Pancreas (tissue), 10 donors: Measurements from ENCODE around the gene CCDC85C. TPM values are rescaled to one million over a fixed set of nuclear protein-coding genes. Genes with fewer than 3 reads are reported as not detected.

ENCODE experiments used
- ATAC-seq, 4 donors: fragments of 200-7000 bp; cut with Tn5 transposase; one replicate each; pipeline versions ENCODE4 v1.8.0 to v1.9.1; 2020; ENCODE audit warnings: mild to moderate bottlenecking in 4 of 4, moderate library complexity in 4 of 4
- DNase-seq, 6 donors: peaks; one replicate each; pipeline ENCODE4 v3.0.0-alpha.2; 2020
- FAIRE-seq: peaks from 2 replicates; lab custom pipeline; 2012; peaks lifted over from hg19 to GRCh38; lab: Jason Lieb, UNC
- H3K27ac ChIP-seq, 4 donors: fragments of 200-600 bp; sonication (generic); 1 replicate in 3 of 4; 2 replicates in 1 of 4; pipeline versions ENCODE4 v1.5.0 to v1.8.0; 2020
- H3K27me3 ChIP-seq, 4 donors: fragments of 200-600 bp; one replicate each; pipeline ENCODE4 v1.8.0; 2021
- H3K36me3 ChIP-seq, 3 donors: fragments of 200-600 bp; sonication (generic) in 1 of 3; one replicate each; pipeline versions ENCODE4 v1.5.0 to v1.8.0; 2020 to 2021
- H3K4me1 ChIP-seq, 3 donors: fragments of 200-600 bp; one replicate each; pipeline ENCODE4 v1.8.0; 2021
- H3K4me3 ChIP-seq, 4 donors: fragments of 200-600 bp; sonication (generic) in 2 of 4; one replicate each; pipeline versions ENCODE4 v1.5.0 to v1.8.0; 2020 to 2021
- H3K9me3 ChIP-seq, 4 donors: fragments of 200-600 bp; one replicate each; pipeline ENCODE4 v1.8.0; 2021
- WGBS, 2 donors: extraction: QIAGEN DNeasy Blood & Tissue Kit; methylation state at CpG; one replicate each; pipeline ENCODE4 v1.1.7; 2013; 5-methylcytosine and 5-hydroxymethylcytosine counted together
- intact Hi-C, 3 donors: fragments of 100-400 bp; cut with DNase I; formaldehyde crosslinking; loops; one replicate each; pipeline versions ENCODE4 v1.11.1 to v1.14.2; 2022
- polyA plus RNA-seq, 2 donors: library from polyadenylated mRNA; stranded (reverse); fragments of 200-250 nt; gene quantifications; one replicate each; pipeline ENCODE4 v1.2.3, GENCODE V29; 2013
- total RNA-seq, 6 donors: library from RNA; stranded (reverse); fragmentation: NEBNext Ultra II Directional in 4 of 6; extraction: Animal tissue kit (Norgen Biotek cat#: 25700) in 4 of 6; gene quantifications; one replicate each; pipeline versions ENCODE4 v1.2.1 to v1.2.4, GENCODE V29; 2021 to 2023
- TF ChIP-seq, protein P1 (sequence below), 4 donors: fragments of 200-600 bp; sonication (generic) in 3 of 4; IDR thresholded peaks; one replicate each; pipeline versions ENCODE4 v1.5.0 to v1.8.0; 2021; ENCODE audit warnings: antibody characterized with exemption in 4 of 4
- donor health status: healthy with polysubstance abuse.
- donor health status: DM: no; HTN: no; CAD: no; lungs with moderate emphysema.
- donor health status: DM: no; HTN: no; CAD: no.
- donor health status: control.
- donor health status: control.
- donor health status: Bipolar disorder and iron deficiency.
- donor health status: DM: yes; HTN: yes; CAD: no.
- donor health status: DM: no; HTN: no; CAD: no.
- donor health status: DM: no; HTN: no; CAD: no.
- donor health status: DM: yes; HTN: yes; CAD: no.

The CCDC85C gene
- total and polyA plus RNA-seq, 8 donors, result 9.5 to 22.2 (median 17.6) TPM

DNA sequence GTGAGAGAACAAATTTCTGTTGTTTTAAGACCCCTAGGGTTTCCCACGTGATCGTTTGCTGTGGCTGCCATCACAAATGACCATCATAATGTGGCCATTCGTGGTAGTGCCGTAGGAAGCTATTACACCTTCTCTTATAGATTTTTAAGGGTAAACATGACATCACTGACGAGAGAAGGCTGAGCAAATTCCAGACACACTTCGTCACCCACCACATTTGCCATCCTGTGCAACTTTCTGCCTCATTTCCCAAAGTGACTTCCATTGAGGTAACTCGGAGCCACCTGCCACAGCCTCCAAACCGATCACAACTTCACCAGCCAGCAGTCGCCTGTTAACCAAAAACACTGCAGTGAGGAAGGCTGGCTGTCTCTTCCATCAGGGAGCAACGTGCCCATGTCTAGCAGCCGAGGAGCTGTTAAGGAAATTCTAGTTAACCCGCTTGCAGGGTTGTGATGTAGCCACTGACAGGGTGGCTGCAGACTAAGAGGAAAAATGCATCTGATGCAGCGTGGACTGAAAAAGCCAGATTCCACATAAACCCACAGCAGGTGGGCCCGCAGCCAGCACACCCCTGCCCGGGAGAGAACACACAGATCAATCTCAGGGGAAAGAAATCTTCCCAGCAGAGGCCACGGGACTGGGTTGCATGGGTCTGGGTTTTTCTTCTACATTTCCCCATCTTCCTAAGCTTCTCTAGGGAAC is 44.6 kb downstream of the CCDC85C start:
- Histone ChIP-seq H3K4me3 (no peak overlapping the region), H3K4me1 (peaks cover 57 to 69% (median 59%) of the 10 kb centered on the region in 3 donors), H3K27ac (peak overlapping the region in 2 of 4 donors; percentile 80 to 85), H3K9me3 (no peaks in the 10 kb centered on the region), H3K36me3 (no peaks in the 10 kb centered on the region), H3K27me3 (no peaks in the 10 kb centered on the region)
- no peak for DNase-seq
- intact Hi-C loops, result no loop called here
- no peak for FAIRE-seq
- TF ChIP-seq, protein P1, sequence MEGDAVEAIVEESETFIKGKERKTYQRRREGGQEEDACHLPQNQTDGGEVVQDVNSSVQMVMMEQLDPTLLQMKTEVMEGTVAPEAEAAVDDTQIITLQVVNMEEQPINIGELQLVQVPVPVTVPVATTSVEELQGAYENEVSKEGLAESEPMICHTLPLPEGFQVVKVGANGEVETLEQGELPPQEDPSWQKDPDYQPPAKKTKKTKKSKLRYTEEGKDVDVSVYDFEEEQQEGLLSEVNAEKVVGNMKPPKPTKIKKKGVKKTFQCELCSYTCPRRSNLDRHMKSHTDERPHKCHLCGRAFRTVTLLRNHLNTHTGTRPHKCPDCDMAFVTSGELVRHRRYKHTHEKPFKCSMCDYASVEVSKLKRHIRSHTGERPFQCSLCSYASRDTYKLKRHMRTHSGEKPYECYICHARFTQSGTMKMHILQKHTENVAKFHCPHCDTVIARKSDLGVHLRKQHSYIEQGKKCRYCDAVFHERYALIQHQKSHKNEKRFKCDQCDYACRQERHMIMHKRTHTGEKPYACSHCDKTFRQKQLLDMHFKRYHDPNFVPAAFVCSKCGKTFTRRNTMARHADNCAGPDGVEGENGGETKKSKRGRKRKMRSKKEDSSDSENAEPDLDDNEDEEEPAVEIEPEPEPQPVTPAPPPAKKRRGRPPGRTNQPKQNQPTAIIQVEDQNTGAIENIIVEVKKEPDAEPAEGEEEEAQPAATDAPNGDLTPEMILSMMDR (IDR thresholded peaks at IDR 0.05), result no peak
- WGBS, 2 donors, result 54 to 67% methylated on average over 16 of the region's 16 CpGs
- ATAC-seq, result no peak

DNA sequence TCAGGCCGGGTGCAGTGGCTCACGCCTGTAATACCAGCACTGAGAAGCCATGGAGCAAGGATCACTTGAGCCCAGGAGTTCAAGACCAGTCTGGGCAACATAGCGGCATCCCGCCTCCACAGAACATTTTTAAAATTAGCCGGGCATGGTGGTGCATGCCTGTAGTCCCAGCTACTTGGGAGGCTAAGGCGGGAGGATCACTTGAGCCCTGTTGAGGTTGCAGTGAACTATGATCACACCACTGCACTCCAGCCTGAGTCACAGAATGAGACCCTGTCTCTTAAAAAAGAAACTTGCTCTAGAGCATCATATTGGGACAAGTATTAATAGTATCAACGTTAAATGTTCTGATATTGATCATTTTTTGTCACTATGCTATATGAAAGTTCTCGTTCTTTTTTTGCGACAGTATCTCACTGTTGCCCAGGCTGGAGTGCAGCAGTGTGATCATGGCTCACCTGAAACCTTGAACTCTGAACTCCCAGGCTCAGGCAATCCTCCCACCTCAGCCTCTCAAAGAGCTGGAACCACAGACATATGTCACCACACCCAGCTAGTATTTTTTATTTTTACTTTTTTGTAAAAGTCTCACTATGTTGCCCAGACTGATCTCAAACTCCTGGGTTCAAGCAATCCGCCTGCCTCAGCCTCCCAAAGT is 47.7 kb downstream of the CCDC85C start:
- H3K27me3 ChIP-seq, result no peaks in the 10 kb centered on the region
- H3K36me3 ChIP-seq, result no peaks in the 10 kb centered on the region
- H3K9me3 ChIP-seq, result no peaks in the 10 kb centered on the region
- DNase-seq, result no peak
- TF ChIP-seq, protein P1 (IDR thresholded peaks at IDR 0.05), result no peak
- no peak overlapping the region for H3K4me3 ChIP-seq
- peaks cover 57 to 64% (median 58%) of the 10 kb centered on the region in 3 donors for H3K4me1 ChIP-seq
- no peak for ATAC-seq
- FAIRE-seq, result no peak
- intact Hi-C loops, result no loop called here
- H3K27ac ChIP-seq, result peak overlapping the region in 3 of 4 donors; percentile 13 to 86 (median 74)
- 77 to 79% methylated on average over 10 of the region's 10 CpGs for WGBS, 2 donors

DNA sequence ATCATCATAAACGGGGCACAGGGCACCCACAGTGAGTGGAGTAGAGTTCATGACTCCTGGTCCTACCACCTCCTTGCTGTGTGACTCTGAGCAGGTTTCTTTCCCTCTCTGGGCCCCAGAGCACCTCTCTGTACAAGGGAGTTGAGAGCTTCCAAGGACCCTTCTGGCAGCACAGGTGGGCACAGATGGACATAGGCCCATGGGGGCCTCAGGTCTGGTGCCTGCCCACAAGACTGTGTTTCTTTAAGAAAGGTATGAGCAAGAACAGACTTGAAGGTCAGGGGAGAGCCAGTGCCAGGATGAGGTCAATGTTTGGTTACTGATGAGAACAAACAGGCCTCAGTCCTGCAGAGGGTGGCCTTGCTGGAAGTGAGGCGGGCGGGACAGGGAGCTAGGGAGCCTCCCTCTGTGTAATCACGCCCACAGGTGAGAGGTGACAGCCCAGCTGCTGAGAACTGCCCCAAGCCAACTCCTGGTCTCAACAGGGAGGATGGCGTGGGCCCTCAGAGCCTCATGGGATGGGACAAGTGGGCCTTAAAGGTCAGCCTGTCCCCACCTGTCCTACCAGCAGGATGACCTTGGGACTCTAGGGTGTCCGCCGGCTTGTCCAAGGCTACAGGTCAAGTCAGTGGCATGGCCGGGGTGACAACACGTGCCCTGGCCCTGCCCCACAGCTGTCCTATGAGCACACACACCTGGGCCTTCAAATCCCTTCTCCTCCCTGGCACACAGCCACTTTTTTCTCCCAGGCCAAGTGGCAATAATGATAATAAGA is 49.1 kb downstream of the CCDC85C start:
- Histone ChIP-seq H3K36me3 (no peaks in the 10 kb centered on the region), H3K27me3 (no peaks in the 10 kb centered on the region), H3K27ac (peak overlapping the region; percentile 74 to 91 (median 88)), H3K4me3 (no peak overlapping the region), H3K4me1 (peaks cover 47 to 53% (median 52%) of the 10 kb centered on the region in 3 donors), H3K9me3 (no peaks in the 10 kb centered on the region)
- WGBS, 2 donors, result 9 to 16% methylated on average over 8 to 9 of the region's 9 CpGs
- TF ChIP-seq, protein P1 (IDR thresholded peaks at IDR 0.05), result no peak
- ATAC-seq (peak; percentile 84 to 86 (median 84)), FAIRE-seq (no peak), DNase-seq (peak in 5 of 6 donors; percentile 89 to 95 (median 90))
- intact Hi-C loops, result no loop called here

DNA sequence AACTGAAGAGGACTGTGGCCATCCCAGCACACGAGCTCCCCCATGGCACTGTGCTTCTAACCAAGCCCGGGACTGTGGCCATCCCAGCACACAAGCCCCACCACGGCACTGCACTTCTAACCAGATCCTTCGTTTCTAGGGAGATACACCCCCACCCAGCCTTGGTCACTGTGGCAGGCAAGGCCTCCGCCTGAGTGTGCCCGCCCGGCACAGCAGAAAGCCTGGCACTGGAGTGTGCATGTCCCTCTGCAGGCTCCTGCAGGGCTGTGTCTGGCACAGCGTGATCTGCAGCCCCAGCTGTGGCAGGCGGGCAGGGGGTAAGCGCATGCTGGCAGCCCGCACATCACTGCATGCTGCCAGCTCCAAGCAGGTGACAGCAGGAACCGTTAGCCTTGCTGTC is 49.8 kb downstream of the CCDC85C start:
- WGBS, 2 donors, result 15 to 18% methylated on average over 12 of the region's 12 CpGs
- H3K4me1 ChIP-seq, result peaks cover 47 to 53% (median 52%) of the 10 kb centered on the region in 3 donors
- peak overlapping the region; percentile 74 to 91 (median 88) for H3K27ac ChIP-seq
- TF ChIP-seq, protein P1 (IDR thresholded peaks at IDR 0.05), result no peak
- FAIRE-seq (no peak), ATAC-seq (peak; percentile 82 to 88 (median 85)), DNase-seq (peak; percentile 78 to 95 (median 88))
- H3K36me3 ChIP-seq, result no peaks in the 10 kb centered on the region
- no peaks in the 10 kb centered on the region for H3K27me3 ChIP-seq
- intact Hi-C loops, result no loop called here
- H3K9me3 ChIP-seq, result no peaks in the 10 kb centered on the region
- no peak overlapping the region for H3K4me3 ChIP-seq
